Measurements from ENCODE around the gene SCRT2. TPM values are rescaled to one million over a fixed set of nuclear protein-coding genes. Genes with fewer than 3 reads are reported as not detected.
"Not testable (repeated sequence)": the region's sequence is repeated elsewhere in the genome, so short reads cannot be mapped to it uniquely, and the experiment has no call there.

SCRT2 gene
- total and polyA plus RNA-seq, 2 of the 8 experiments (the other 6 are each of a cell fraction or from before 2014, with no cell fraction given): 0.12 to 0.34 TPM

GRCh38 chr20:675453-676314 lies at the start of gene SCRT2 (continued):
- TF ChIP-seq SP2 (IDR thresholded peaks at IDR 0.05; ENCODE audit: low read length): no peak
- no peak; the same call in 1 of the 2 replicates for TF ChIP-seq KDM1A (IDR thresholded peaks at IDR 0.05; ENCODE audit: borderline replicate concordance, low read length)
- TF ChIP-seq CHD2 (IDR thresholded peaks at IDR 0.05; ENCODE audit: low read length): no peak
- no peak for TF ChIP-seq SIX5 (IDR thresholded peaks at IDR 0.05; ENCODE audit: low read depth, low read length)
- TF ChIP-seq GABPA (IDR thresholded peaks at IDR 0.05; ENCODE audit: borderline replicate concordance, insufficient read depth, low read length): no peak

- H2BK15ac ChIP-seq (ENCODE audit: low read length); H3K79me1 ChIP-seq (ENCODE audit: low read depth, low read length); H2BK20ac ChIP-seq (ENCODE audit: low read length); H4K91ac ChIP-seq (replicated peaks; ENCODE audit: insufficient read length, low read length); H2BK12ac ChIP-seq (ENCODE audit: low read depth, low read length); H3K23me2 ChIP-seq (ENCODE audit: low read depth, low read length); H3K27ac ChIP-seq (ENCODE audit: low read depth, low read length); H4K5ac ChIP-seq (ENCODE audit: insufficient read length, low read depth, low read length); H2AFZ ChIP-seq (ENCODE audit: low read length); H3K79me2 ChIP-seq (ENCODE audit: control insufficient read depth in 1 of 2, insufficient read depth in 2 of 2, low read length in 2 of 2); POLR2A ChIA-PET (ENCODE audit: partially characterized antibody); H3K9ac ChIP-seq (replicated peaks in 1 of 4; ENCODE audit: extremely low read depth in 1 of 4, low read depth in 3 of 4, low read length in 3 of 4); H3K14ac ChIP-seq (ENCODE audit: insufficient read length); H3K23ac ChIP-seq (ENCODE audit: insufficient read length); H3K4ac ChIP-seq (replicated peaks; ENCODE audit: insufficient read length, low read depth, low read length); H3K4me1 ChIP-seq (replicated peaks in 1 of 4; ENCODE audit: control insufficient read depth in 3 of 4, insufficient read depth in 4 of 4, low read length in 3 of 4); H3K36me3 ChIP-seq (ENCODE audit: control insufficient read depth in 2 of 4, insufficient read depth in 4 of 4, low read length in 3 of 4); FAIRE-seq; H3K9me3 ChIP-seq (ENCODE audit: insufficient read depth in 2 of 2, low read depth in 1 of 2, low read length in 1 of 2); H3K4me3 ChIP-seq (ENCODE audit: extremely low read depth in 1 of 4, insufficient read depth in 2 of 4, low read depth in 3 of 4, low read length in 4 of 4); H3K18ac ChIP-seq (ENCODE audit: extremely low read depth, low read length); H2BK5ac ChIP-seq (ENCODE audit: low read depth, low read length); H3K56ac ChIP-seq (replicated peaks; ENCODE audit: insufficient read length, low read depth, low read length); H4K8ac ChIP-seq (ENCODE audit: extremely low read depth, insufficient read depth, low read length); H4K20me1 ChIP-seq (replicated peaks in 1 of 2; ENCODE audit: control insufficient read depth in 1 of 2, insufficient read depth in 2 of 2, low read length in 2 of 2); H3K4me2 ChIP-seq (ENCODE audit: insufficient read depth in 1 of 2, low read depth in 2 of 2, low read length in 2 of 2); H2AK5ac ChIP-seq (ENCODE audit: low read depth, low read length); DNase-seq (ENCODE audit: low read depth in 1 of 2, low spot score in 2 of 2); H2BK120ac ChIP-seq (replicated peaks; ENCODE audit: low read depth, low read length): not testable (repeated sequence)
- CTCF ChIA-PET (ENCODE audit: partially characterized antibody): interaction anchor here (0.5 to 3.0 kb wide), 4 partner anchors 15 to 92 kb away, joined by 3 to 10 read pairs (median 4); no protein-coding TSS in a partner anchor
- peaks cover 0 to 12% (median 9%) of the 10 kb centered on the region in 4 experiments; a peak in 6 of 7 replicates for H3K27me3 ChIP-seq (replicated peaks in 1 of 4; ENCODE audit: control insufficient read depth in 3 of 4, extremely low read depth in 1 of 4, insufficient read depth in 3 of 4, low read length in 3 of 4)
- WGBS, 2 experiments (ENCODE audit: extremely low coverage in 1 of 2, insufficient coverage in 1 of 2, insufficient read length in 1 of 2, insufficient replicate concordance in 2 of 2, low coverage in 1 of 2, low lambda C conversion rate in 2 of 2, missing lambda C conversion rate in 1 of 2): 93% methylated on average over 6 of the region's 7 CpGs; no CpG with 5 or more reads in 1 of the 2 experiments
Measured at GRCh38 chr20:724797-725196, 49.2 kb upstream of the SCRT2 start.
